Memory B cell (primary cell): ENCODE measurements around the gene ADPGK.

Experiments
- ATAC-seq: fragments of 150-1000 bp; cut with Tn5 transposase; 2 replicates; pipeline ENCODE4 v1.10.0; 2021; ENCODE audit warnings: low read depth, mild to moderate bottlenecking, moderate library complexity
- DNase-seq, 2 donors: peaks; one replicate each; pipeline ENCODE4 v3.0.0; 2022; ENCODE audit warnings: low spot score in 2 of 2
- H3K27ac Mint-ChIP-seq: one replicate; pipeline ENCODE4 v1.8.0; 2022; ENCODE audit warnings: mild to moderate bottlenecking, moderate library complexity, mixed read lengths
- H3K27me3 Mint-ChIP-seq: one replicate; pipeline ENCODE4 v1.8.0; 2022; ENCODE audit warnings: mixed read lengths
- H3K36me3 Mint-ChIP-seq: one replicate; pipeline ENCODE4 v1.8.0; 2022; ENCODE audit warnings: mild to moderate bottlenecking, mixed read lengths
- H3K4me1 Mint-ChIP-seq: one replicate; pipeline ENCODE4 v1.8.0; 2022; ENCODE audit warnings: mixed read lengths
- H3K4me3 Mint-ChIP-seq: one replicate; pipeline ENCODE4 v1.8.0; 2022; ENCODE audit warnings: mild to moderate bottlenecking, moderate library complexity, mixed read lengths
- H3K9me3 Mint-ChIP-seq: one replicate; pipeline ENCODE4 v1.8.0; 2022; ENCODE audit warnings: mixed read lengths

Gene ADPGK

DNA sequence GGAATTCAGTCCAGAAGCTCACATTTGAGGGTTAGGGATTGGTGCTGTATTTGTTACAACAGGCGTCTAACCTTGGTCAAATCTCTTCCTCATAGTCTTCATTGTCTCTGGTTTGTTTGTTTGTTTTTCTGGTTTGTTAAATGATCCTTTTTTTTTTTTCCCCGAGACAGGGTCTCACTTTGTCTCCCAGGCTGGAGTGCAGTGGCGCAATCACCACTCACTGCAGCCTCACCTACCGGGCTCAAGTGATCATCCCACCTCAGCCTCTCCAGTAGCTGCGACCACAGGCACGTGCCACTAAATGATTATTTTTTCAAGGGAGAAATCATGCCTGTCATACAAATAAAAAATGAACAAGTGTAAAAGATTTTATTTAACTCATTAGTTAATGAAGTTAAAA is 14.3 kb upstream of the ADPGK start:
- Mint-ChIP-seq H3K27ac (no peak overlapping the region), H3K4me3 (peak overlapping the region; percentile 63), H3K27me3 (peaks cover 16% of the 10 kb centered on the region), H3K36me3 (no peaks in the 10 kb centered on the region), H3K4me1 (peaks cover 6% of the 10 kb centered on the region), H3K9me3 (no peaks in the 10 kb centered on the region)
- DNase-seq: no peak
- ATAC-seq: no peak

DNA sequence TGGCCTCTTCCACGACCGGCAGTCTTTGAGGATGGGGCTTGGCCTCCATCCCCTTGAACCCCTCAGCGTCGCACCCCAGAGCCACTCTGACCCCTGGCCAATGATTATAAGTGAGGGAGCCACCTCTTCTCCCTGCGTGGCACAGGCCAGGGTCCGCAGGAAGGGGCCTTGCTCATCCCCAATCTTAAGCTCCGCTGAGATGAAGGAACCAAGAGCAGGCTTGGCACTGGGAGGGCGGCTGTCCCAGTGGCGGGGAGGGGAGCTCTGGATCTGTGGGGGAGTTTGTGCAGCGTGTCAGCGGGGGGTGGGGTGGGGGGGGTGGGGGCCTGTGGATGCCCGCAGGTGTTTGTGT is 13.8 kb upstream of the ADPGK start:
- Mint-ChIP-seq H3K27me3 (peaks cover 16% of the 10 kb centered on the region), H3K4me3 (peak overlapping the region; percentile 81), H3K36me3 (no peaks in the 10 kb centered on the region), H3K9me3 (no peaks in the 10 kb centered on the region), H3K27ac (no peak overlapping the region), H3K4me1 (peaks cover 6% of the 10 kb centered on the region)
- ATAC-seq (peak; percentile 15), DNase-seq (no peak)

DNA sequence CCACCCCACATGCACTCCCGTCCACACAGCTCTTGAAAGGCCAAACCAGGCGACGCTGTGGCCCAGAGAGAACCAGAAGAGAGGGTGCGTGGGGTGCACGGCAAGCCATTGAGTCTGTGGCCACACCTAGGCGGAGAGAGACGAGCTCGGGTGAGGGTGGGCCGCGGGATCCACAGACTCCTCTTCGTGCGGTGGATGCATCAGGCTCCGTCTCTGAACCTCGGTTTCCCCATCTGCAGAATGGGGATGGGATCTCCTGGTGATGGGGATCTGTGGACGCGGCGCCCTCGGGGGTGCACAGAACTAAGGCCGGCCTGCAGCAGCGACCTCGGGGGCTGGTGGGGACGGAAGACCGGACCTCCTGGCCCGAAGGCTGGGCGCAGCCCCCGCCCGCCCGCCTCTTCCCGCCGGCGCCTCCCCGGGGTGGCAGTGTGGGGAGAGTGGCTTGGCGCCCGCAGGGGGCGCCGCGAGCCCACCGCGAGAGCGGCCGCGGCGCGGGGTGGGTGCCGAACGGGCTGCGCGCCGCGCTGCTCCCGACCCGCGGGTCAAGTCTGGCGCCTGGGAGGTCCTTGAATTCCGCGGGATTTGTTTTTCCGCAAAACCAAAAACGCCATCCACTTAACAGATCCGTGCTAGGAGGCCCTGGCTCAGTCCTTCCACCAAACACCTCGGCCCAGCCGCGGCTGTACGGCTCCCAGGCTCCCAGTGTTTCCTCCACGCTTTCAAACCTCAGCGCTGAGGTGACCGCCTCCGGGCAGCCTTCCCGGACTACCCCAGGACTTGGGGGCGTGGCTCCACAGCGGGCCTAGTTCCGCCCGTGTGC is 13.2 kb upstream of the ADPGK start:
- H3K4me1 Mint-ChIP-seq: peaks cover 6% of the 10 kb centered on the region
- DNase-seq: peak; percentile 28 to 38
- peaks cover 16% of the 10 kb centered on the region for H3K27me3 Mint-ChIP-seq
- peak; percentile 94 for ATAC-seq
- no peaks in the 10 kb centered on the region for H3K9me3 Mint-ChIP-seq
- H3K27ac Mint-ChIP-seq: no peak overlapping the region
- peak overlapping the region; percentile 87 for H3K4me3 Mint-ChIP-seq
- H3K36me3 Mint-ChIP-seq: no peaks in the 10 kb centered on the region

DNA sequence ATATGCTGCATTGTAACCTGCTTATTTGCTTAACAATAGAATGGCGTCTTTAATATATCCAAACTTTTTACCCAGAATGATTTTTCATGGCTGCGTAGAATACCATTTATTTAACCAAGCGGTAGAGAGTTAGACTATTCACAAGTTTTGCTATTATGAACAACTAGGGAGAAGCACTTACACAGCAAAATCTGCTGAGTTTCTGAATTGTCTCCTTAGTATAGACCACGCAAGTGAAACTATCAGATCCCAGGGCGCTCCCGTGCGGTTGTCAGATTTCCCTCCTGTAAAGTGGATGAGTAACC is 12.6 kb upstream of the ADPGK start:
- DNase-seq (no peak), ATAC-seq (no peak)
- Mint-ChIP-seq H3K4me3 (peak overlapping the region; percentile 87), H3K27me3 (peaks cover 13% of the 10 kb centered on the region), H3K27ac (no peak overlapping the region), H3K4me1 (peaks cover 6% of the 10 kb centered on the region), H3K9me3 (no peaks in the 10 kb centered on the region), H3K36me3 (no peaks in the 10 kb centered on the region)

DNA sequence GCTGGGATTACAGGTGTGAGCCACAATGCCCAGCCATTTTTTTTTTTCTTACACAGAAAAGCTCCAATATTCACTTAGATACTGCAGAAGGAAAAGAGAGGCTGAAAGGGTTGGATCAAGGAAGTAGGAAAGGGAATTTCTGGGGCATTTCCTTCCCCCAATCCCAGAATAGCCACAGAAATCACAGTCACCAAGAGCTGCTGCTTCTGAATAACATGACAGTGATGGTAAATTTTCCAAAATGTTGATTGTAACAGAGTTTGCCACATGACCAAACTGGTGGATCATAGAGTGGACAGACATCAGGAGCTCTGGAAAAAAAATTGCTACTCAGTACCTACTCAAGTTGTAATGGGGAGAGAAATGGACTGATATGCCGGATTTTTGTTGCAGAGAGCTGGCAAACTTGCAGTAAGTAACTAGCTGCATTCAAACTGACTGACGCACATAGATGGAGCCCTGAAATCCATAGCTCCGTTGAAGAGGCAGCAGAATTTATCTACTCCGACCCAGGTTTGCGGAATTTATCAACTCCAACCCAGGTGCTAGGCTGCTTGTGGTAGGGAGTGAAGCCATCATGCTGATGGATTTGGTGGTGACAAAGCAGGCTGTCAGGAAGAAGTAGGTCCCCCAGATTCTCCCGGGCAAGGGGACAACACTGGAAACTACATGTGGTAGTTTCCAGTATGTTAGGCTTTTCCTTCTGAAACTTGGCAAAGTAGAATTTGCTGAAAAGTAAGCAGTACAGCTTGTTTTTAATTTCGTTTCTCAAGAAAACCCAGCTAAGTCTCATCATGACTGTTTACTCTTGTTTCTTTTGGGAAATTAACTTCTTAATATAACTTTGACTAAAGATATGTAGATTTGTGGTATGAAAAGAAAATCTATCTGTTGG is 10.5 kb upstream of the ADPGK start:
- Mint-ChIP-seq H3K36me3 (no peaks in the 10 kb centered on the region), H3K4me1 (peaks cover 6% of the 10 kb centered on the region), H3K4me3 (no peak overlapping the region), H3K27ac (no peak overlapping the region), H3K27me3 (peaks cover 3% of the 10 kb centered on the region), H3K9me3 (no peaks in the 10 kb centered on the region)
- ATAC-seq: no peak
- no peak for DNase-seq

DNA sequence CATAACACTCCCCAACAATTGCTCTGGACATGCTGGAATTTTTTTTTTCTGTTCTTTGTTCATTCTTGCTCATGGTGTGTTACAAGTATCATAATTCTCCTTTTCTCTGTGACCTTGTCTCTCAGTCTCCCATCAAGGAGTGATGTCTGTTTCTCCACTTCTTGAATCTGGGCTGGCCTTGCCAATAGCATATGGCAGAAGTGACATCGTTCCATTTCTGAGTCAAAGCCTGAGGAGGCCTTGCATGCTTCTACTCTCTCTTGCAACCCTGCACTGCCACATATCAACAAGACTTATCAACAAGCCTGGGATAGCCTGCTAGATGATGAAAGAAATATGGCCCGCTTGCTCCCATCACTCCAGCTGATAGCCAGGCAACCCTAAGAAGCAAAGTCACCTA is 8.9 kb upstream of the ADPGK start:
- H3K9me3 Mint-ChIP-seq: no peaks in the 10 kb centered on the region
- DNase-seq (no peak), ATAC-seq (no peak)
- H3K36me3 Mint-ChIP-seq: no peaks in the 10 kb centered on the region
- peaks cover 3% of the 10 kb centered on the region for H3K27me3 Mint-ChIP-seq
- H3K4me1 Mint-ChIP-seq: peaks cover 5% of the 10 kb centered on the region
- H3K27ac Mint-ChIP-seq: no peak overlapping the region
- H3K4me3 Mint-ChIP-seq: no peak overlapping the region

DNA sequence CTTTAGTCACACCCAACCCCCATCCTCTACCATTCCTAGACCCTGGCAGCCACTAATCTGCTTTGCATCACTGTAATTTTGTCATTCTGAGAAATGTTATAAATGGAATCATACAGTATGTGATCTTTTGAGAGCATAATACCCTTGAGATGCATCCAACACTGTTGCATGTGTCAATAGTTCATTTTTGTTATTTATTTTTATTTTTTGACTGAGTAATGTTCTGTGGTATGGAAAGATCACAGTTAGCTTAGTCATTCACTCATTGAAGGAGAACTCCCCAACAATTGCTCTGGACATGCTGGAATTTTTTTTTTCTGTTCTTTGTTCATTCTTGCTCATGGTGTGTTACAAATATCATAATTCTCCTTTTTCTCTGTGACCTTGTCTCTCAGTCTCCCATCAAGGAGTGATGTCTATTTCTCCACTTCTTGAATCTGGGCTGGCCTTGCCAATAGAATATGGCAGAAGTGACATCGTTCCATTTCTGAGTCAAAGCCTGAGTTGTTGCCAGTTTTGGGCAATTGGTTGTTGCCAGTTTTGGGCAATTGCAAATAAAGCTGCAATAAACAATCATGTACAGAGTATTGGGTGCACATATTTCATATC is 6.8 kb upstream of the ADPGK start:
- H3K36me3 Mint-ChIP-seq: no peaks in the 10 kb centered on the region
- no peak overlapping the region for H3K4me3 Mint-ChIP-seq
- no peaks in the 10 kb centered on the region for H3K4me1 Mint-ChIP-seq
- DNase-seq (no peak), ATAC-seq (no peak)
- no peaks in the 10 kb centered on the region for H3K9me3 Mint-ChIP-seq
- H3K27me3 Mint-ChIP-seq: no peaks in the 10 kb centered on the region
- no peak overlapping the region for H3K27ac Mint-ChIP-seq

DNA sequence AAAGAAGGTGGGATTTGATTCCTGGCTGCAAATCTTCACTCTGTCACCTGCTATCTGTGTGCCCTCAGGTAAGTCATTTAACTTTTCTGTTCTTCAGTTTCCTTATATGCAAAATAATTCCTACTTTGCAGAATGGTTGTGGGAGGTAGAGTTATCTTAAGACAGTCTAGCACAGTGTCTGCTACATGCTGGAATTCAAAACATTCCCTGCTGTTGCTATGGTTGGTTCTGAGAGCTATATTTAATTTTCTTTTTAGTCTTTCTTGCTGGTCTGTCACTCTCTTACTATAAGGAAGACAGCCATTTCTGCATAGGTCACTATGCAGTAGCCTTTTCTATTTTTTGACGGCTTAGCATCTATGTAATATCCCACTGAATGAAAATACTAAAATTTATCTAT is 4.0 kb upstream of the ADPGK start:
- H3K27ac Mint-ChIP-seq: no peak overlapping the region
- H3K4me3 Mint-ChIP-seq: no peak overlapping the region
- H3K4me1 Mint-ChIP-seq: peaks cover 9% of the 10 kb centered on the region
- H3K27me3 Mint-ChIP-seq: no peaks in the 10 kb centered on the region
- DNase-seq (no peak), ATAC-seq (no peak)
- H3K36me3 Mint-ChIP-seq: peaks cover 2% of the 10 kb centered on the region
- H3K9me3 Mint-ChIP-seq: no peaks in the 10 kb centered on the region

DNA sequence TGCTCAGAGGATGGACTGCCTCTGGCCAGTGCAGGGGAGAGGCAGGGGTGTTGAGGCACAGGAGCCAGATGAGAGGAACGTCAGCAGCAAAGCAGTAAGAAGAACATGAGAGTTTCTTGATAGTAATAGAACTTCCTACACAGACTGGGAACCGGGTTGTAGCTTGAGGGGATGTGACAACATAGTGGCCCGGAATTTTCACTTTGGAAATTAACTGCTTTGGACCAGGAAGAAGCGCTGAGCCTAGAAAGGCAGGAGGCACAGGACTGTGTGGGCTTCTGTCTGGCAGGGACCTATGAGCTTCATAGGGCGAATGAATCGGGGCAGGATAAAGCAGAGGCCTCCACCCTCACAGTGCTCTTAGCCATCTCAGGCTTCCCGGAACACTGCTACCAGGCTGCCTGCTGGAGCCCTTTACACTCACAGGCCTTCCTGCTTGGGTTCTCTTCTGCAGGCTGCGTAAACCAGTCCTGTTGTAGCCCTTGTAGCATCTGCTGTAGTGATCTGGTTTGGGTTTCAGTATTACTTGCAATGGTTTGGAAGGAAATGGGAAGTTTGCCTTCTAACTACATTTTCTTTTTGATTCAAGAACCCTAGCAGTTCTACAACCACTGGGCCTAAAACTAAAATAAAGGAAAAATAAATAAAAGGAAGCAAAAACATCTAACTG is 3.3 kb upstream of the ADPGK start:
- Mint-ChIP-seq H3K27ac (no peak overlapping the region), H3K4me1 (peaks cover 9% of the 10 kb centered on the region), H3K27me3 (no peaks in the 10 kb centered on the region)

DNA sequence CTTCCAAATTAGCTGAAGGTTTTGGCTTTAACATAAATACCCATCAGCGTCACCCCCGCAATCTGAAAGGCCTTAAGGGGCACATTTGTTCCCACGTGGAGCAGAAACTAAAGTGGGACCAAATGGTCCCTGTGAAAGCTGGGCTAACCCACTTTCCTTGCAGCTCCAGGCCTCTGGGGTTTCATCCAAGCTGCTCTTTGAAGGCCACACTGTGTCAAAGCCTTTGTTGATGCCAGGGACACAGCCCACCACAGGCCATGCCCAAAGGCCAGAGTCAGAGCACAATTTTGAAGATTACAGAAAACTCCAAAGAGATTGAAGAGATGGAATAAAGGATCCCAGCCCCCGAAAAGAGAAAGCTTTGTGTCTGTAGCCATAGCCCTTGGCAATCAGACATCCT is 2.7 kb upstream of the ADPGK start:
- no peak for ATAC-seq
- Mint-ChIP-seq H3K27ac (no peak overlapping the region), H3K9me3 (no peaks in the 10 kb centered on the region), H3K4me1 (peaks cover 13% of the 10 kb centered on the region), H3K4me3 (no peak overlapping the region), H3K27me3 (no peaks in the 10 kb centered on the region), H3K36me3 (peaks cover 5% of the 10 kb centered on the region)
- no peak for DNase-seq

More for the DNA sequence above, 3.3 kb upstream of the ADPGK start:
- H3K9me3 Mint-ChIP-seq: no peaks in the 10 kb centered on the region
- no peak for DNase-seq
- no peak overlapping the region for H3K4me3 Mint-ChIP-seq
- peaks cover 2% of the 10 kb centered on the region for H3K36me3 Mint-ChIP-seq
- no peak for ATAC-seq

DNA sequence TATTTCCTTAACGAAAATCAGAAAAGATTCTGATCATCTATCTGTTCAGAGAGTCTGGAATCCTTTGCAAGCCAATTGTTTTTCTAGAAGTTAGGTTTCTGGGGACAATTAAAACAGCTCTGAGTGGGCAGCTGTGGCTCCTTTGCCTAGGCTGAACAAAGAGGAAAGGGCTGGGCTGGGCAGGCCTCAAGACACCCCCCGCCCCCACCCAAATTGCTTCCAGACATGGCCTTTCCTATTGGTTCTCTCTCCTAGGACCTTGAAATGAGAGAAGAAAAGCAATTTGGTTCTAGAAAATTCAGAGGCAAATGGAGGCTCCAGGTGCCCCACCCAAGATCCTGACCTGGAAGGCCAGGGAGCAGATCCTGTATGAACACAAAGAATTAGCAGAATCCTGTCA is 2.3 kb upstream of the ADPGK start:
- Mint-ChIP-seq H3K36me3 (peaks cover 9% of the 10 kb centered on the region), H3K27me3 (no peaks in the 10 kb centered on the region), H3K9me3 (no peaks in the 10 kb centered on the region), H3K27ac (no peak overlapping the region), H3K4me1 (peaks cover 17% of the 10 kb centered on the region), H3K4me3 (no peak overlapping the region)
- DNase-seq: no peak
- ATAC-seq: no peak

DNA sequence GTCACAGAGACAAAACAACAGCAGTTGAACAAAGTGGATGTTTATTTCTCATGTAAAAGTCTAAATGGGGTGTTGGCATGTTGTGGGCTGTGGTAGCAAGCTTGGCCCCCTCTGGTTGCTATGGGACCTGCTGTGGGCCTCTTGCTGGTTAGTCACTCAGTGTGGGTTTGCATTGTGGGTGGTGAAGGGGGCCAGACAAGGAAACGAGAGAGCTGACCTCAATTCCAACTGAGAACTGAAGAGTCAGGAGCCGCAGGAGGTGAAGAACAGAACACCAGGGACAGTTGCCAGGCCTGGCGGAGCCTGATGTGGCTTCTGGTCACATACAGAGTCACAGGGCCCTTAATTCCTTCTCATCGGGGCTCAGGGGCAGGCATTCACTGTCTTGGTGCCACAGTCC is 1.9 kb upstream of the ADPGK start:
- Mint-ChIP-seq H3K4me3 (no peak overlapping the region), H3K27me3 (no peaks in the 10 kb centered on the region), H3K36me3 (peaks cover 11% of the 10 kb centered on the region), H3K4me1 (peaks cover 20% of the 10 kb centered on the region), H3K9me3 (no peaks in the 10 kb centered on the region), H3K27ac (peak overlapping the region; percentile 97)
- no peak for ATAC-seq
- no peak for DNase-seq

DNA sequence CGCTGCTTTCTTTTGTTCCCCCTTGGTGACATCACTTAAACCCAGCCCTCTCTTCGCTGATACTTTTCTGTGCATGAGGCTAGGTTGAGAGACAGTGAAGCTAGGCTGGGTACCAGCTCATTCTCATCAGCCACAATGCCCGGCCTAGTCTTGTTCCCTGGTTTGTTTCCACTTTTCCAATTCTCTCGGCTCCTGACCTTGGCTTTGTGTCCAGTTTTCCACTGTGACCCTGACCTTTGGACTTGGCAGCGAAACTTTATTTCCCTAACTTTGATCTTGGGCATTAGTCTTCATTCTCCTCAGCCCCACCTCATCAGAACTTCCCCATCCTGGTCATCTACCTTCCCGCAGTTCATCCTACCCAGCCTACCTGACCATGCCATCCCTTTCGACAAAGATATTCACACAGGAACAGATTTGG is 908 bp upstream of the ADPGK start:
- H3K9me3 Mint-ChIP-seq: no peaks in the 10 kb centered on the region
- peak overlapping the region; percentile 90 for H3K4me3 Mint-ChIP-seq
- peaks cover 19% of the 10 kb centered on the region for H3K36me3 Mint-ChIP-seq
- peak overlapping the region; percentile 97 for H3K27ac Mint-ChIP-seq
- ATAC-seq (peak; percentile 5), DNase-seq (no peak)
- no peaks in the 10 kb centered on the region for H3K27me3 Mint-ChIP-seq
- peaks cover 27% of the 10 kb centered on the region for H3K4me1 Mint-ChIP-seq
